A673 (cell line): ENCODE measurements around the gene CCDC183. TPM values are rescaled to one million over a fixed set of nuclear protein-coding genes. Genes with fewer than 3 reads are reported as not detected.

Experiments
- BruUV-seq: library from RNA; stranded (reverse); fragments of 400-500 nt; replicated peaks from 2 replicates; lab custom pipeline; 2021; lab: Mats Ljungman, UMichigan
- CTCF ChIA-PET: fragments of 300-600 bp; sonication (Branson Sonifier 250); formaldehyde crosslinking; loops from one replicate; lab custom pipeline; 2022; ENCODE audit warnings: antibody characterized with exemption; lab: Charles Lee
- POLR2A ChIA-PET: fragments of 300-600 bp; sonication (Branson Sonifier 250); formaldehyde crosslinking; loops from one replicate; lab custom pipeline; 2022; ENCODE audit warnings: antibody characterized with exemption; ENCODE audit not compliant: low non-redundant PET; lab: Charles Lee
- DNase-seq: peaks from one replicate; pipeline ENCODE4 v3.0.0-alpha.2; 2015; ENCODE audit warnings: low spot score
- H3K27ac ChIP-seq: fragments of 200-600 bp; sonication (generic); 2 replicates; pipeline ENCODE4 v1.5.1; 2016; ENCODE audit warnings: mixed run types, low read depth, mild to moderate bottlenecking, mixed read lengths, antibody characterized with exemption, low read length; ENCODE audit not compliant: poor library complexity, severe bottlenecking
- H3K27me3 ChIP-seq: fragments of 200-600 bp; sonication (generic); replicated peaks from 2 replicates; pipeline ENCODE4 v1.6.1; 2017; ENCODE audit warnings: mixed run types, low read depth, mild to moderate bottlenecking, mixed read lengths, antibody characterized with exemption, low read length; ENCODE audit not compliant: insufficient read depth, poor library complexity
- H3K36me3 ChIP-seq: fragments of 200-600 bp; sonication (generic); 2 replicates; pipeline ENCODE4 v1.6.1; 2016; ENCODE audit warnings: mixed run types, mild to moderate bottlenecking, mixed read lengths, antibody characterized with exemption, low read length; ENCODE audit not compliant: insufficient read depth, poor library complexity, severe bottlenecking
- H3K4me1 ChIP-seq: fragments of 200-600 bp; sonication (generic); 2 replicates; pipeline ENCODE4 v1.6.1; 2017; ENCODE audit warnings: mixed run types, mild to moderate bottlenecking, mixed read lengths, antibody characterized with exemption, low read length; ENCODE audit not compliant: insufficient read depth, poor library complexity, severe bottlenecking
- H3K4me3 ChIP-seq: fragments of 200-600 bp; sonication (generic); 2 replicates; pipeline ENCODE4 v1.5.1; 2016; ENCODE audit warnings: low read depth, mixed run types, mild to moderate bottlenecking, mixed read lengths, low read length; ENCODE audit not compliant: poor library complexity, severe bottlenecking
- H3K9me3 ChIP-seq: fragments of 200-600 bp; sonication (generic); 2 replicates; pipeline ENCODE4 v1.6.1; 2016; ENCODE audit warnings: mixed run types, low read depth, mild to moderate bottlenecking, mixed read lengths, antibody characterized with exemption, low read length; ENCODE audit not compliant: poor library complexity, severe bottlenecking
- EZH2 ChIP-seq: fragments of 200-600 bp; sonication (generic); IDR thresholded peaks from 2 replicates; pipeline ENCODE4 v1.6.1; 2017; ENCODE audit warnings: borderline replicate concordance, low read depth, mild to moderate bottlenecking, mixed read lengths, antibody characterized with exemption, low read length; ENCODE audit not compliant: poor library complexity, severe bottlenecking
- intact Hi-C: fragments of 100-400 bp; cut with micrococcal nuclease; formaldehyde crosslinking; loops from one replicate; pipeline ENCODE4 v1.10.0; 2022; ENCODE audit not compliant: unreplicated experiment
- total RNA-seq: library from RNA; stranded (reverse); gene quantifications from 2 replicates; pipeline ENCODE4 v1.2.3, GENCODE V29; 2021
- TF ChIP-seq, protein P1 (sequence below): fragments of 300-800, 200-600 bp; sonication (generic); conservative IDR thresholded peaks from 2 replicates; pipeline ENCODE4 v1.5.1; 2017; ENCODE audit warnings: low read depth, mild to moderate bottlenecking, antibody characterized with exemption, low read length, moderate library complexity, mixed read lengths

CCDC183 gene
- total RNA-seq, 1 experiment from 2014 or later = not detected

DNA sequence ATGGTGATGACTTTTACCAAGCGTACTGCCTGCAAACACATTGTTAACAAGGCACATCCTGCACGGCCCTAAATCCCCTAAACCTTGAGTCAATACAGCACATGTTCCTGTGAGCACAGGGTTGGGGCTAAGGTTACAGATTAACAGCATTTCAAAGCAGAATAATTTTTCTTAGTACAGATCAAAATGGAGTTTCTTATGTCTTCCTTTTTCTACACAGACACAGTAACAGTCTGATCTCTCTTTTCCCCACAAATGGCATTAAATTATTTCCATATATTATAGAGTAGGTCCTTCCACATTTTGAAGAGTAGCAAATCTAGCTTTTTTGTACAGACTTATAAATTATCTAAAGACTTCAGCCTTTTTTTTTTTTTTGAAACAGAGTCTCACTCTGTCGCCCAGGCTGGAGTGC lies 6.6 kb upstream of the CCDC183 start:
- CTCF ChIA-PET = no interaction called here
- Histone ChIP-seq H3K9me3 (no peaks in the 10 kb centered on the region), H3K4me3 (no peak overlapping the region), H3K4me1 (peaks cover 16% of the 10 kb centered on the region), H3K27me3 (no peaks in the 10 kb centered on the region), H3K27ac (no peak overlapping the region), H3K36me3 (no peaks in the 10 kb centered on the region)
- BruUV-seq = no TSS peak
- no peak for DNase-seq
- TF ChIP-seq EZH2 = no peak
- TF ChIP-seq, protein P1, sequence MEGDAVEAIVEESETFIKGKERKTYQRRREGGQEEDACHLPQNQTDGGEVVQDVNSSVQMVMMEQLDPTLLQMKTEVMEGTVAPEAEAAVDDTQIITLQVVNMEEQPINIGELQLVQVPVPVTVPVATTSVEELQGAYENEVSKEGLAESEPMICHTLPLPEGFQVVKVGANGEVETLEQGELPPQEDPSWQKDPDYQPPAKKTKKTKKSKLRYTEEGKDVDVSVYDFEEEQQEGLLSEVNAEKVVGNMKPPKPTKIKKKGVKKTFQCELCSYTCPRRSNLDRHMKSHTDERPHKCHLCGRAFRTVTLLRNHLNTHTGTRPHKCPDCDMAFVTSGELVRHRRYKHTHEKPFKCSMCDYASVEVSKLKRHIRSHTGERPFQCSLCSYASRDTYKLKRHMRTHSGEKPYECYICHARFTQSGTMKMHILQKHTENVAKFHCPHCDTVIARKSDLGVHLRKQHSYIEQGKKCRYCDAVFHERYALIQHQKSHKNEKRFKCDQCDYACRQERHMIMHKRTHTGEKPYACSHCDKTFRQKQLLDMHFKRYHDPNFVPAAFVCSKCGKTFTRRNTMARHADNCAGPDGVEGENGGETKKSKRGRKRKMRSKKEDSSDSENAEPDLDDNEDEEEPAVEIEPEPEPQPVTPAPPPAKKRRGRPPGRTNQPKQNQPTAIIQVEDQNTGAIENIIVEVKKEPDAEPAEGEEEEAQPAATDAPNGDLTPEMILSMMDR = no peak
- POLR2A ChIA-PET = interaction anchor here (0.6 kb wide), 1 partner anchor 281 kb away, joined by 3 read pairs; the partner anchor contains the start of gene SAPCD2
- intact Hi-C loops = no loop called here

DNA sequence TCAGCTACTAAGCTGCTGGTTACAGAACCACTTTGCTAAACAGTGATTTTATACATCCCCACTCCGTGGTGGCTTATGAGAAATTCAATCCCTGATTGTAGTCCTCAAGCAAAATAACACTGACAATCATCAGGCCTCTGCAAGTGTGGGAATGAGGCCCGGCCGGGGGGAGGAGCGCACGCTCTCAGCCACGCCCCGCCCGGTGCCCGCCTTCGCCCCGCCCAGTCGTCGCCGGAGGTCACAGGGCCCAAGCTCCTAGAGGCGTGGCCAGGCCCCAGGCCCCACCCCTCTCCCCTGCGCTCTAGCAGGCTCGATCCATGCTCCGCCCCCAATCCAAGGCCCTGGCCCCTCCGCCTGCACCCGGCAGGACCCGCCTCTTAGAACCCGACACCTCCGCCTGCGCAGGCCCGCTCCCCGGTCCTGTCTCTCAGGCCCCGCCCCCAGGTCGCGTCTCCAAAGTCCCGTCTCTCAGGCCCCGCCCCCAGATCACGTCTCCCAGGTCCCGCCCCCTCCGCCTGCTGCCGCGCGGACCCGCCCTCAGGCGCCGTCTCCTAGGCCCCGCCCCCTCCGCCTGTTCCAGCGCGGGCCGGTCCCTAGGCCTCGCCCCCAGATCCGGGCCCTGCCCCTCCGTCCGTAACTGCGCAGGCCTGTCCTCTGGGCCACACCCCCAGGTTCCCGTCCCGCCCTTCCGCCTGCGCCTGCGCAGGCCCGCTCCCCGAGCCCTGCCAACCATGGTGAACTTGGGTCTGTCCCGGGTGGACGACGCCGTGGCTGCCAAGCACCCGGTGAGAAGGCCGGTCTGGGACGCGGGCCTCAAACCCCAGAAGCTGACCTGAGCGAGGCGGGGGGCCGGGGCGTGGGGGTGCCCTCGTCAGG lies 5.3 kb upstream of the CCDC183 start, which contains the start of gene TMEM141:
TSS of gene TMEM141 (plus strand) at position 705 of the 876 bp plus-strand sequence. CDS start at position 732, 27 bp downstream.
- H3K36me3 ChIP-seq = no peaks in the 10 kb centered on the region
- no peaks in the 10 kb centered on the region for H3K9me3 ChIP-seq
- CTCF ChIA-PET = interaction anchor here (0.5 to 1.0 kb wide), 6 partner anchors 21 to 446 kb away, joined by 3 to 5 read pairs (median 3); no protein-coding TSS in a partner anchor
- peak within 1 kb of the TSS; percentile 94 for H3K27ac ChIP-seq
- TF ChIP-seq, protein P1 = no peak
- no peak for TF ChIP-seq EZH2
- peak; percentile 100 for DNase-seq
- peaks cover 16% of the 10 kb centered on the region for H3K4me1 ChIP-seq
- peak within 1 kb of the TSS; percentile 96 for H3K4me3 ChIP-seq
- H3K27me3 ChIP-seq = no peaks in the 10 kb centered on the region
- intact Hi-C loops = loop anchor here (5.0 kb wide), 1 partner anchor 431 kb away; the partner anchor contains the start of gene RNF208
- POLR2A ChIA-PET = no interaction called here
- no TSS peak for BruUV-seq

DNA sequence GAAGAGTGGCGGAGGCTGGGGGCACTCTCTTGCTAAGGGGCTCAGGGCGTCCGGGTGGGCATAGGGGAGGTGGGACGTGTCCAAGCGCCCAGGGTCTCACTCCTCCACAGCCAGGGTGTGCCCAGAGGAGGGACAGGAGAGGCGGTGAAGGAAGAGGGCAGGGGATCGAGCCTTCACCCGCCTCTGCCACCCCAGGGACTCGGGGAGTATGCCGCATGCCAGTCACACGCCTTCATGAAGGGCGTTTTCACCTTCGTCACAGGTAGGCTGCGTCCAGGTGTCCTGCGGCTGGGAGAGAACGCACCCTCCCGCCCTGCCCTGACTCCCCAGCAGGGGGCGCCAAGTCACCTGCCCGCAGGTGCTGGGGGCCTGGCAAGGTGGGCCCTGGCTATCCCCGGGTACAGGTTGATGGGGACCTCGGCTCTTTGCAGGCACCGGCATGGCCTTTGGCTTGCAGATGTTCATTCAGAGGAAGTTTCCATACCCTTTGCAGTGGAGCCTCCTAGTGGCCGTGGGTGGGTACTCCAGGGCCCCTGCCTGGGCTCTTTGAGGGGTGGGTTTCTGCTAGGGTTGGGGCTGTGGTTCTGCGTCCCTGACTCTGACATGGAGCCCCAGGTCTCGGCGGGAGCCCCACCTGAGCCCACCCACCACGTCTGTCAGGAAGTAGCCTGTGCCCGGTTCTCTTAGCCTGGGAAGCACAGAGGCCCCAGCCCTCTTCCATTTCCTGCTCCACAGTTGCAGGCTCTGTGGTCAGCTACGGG lies 4.4 kb upstream of the CCDC183 start:
- DNase-seq = peak; percentile 69
- Histone ChIP-seq H3K27me3 (no peaks in the 10 kb centered on the region), H3K4me3 (peak overlapping the region; percentile 96), H3K9me3 (no peaks in the 10 kb centered on the region), H3K27ac (peak overlapping the region; percentile 94), H3K36me3 (no peaks in the 10 kb centered on the region), H3K4me1 (peaks cover 16% of the 10 kb centered on the region)
- ChIA-PET CTCF (no interaction called here), POLR2A (no interaction called here)
- intact Hi-C loops = loop anchor here (5.0 kb wide), 1 partner anchor 431 kb away; the partner anchor contains the start of gene RNF208
- TF ChIP-seq, protein P1 = peak; percentile 98
- no peak for TF ChIP-seq EZH2
- BruUV-seq = TSS peak; percentile 32
